ENCODE data around the gene MAP2K4.

Gene MAP2K4

DNA sequence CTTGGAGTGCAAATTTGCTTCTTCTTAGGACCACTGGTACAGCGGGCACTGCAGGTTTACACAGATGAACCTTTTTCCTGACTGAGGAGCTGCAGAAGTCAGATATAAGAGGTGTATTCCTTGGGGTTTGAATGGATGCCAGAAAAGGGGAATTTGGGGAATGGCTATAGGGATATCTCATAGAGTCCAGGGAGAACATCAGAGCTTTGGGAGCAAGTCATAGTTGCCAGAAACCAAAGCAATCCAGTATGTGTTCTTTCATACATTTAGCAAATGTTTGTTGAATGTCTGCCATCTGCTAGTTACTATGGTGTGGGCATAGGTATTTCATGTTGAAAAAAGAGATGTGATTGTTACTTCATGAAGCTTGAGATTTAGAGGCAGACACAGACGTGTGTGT, 46.8 kb downstream of the MAP2K4 start:
- TF ChIP-seq, protein P1, sequence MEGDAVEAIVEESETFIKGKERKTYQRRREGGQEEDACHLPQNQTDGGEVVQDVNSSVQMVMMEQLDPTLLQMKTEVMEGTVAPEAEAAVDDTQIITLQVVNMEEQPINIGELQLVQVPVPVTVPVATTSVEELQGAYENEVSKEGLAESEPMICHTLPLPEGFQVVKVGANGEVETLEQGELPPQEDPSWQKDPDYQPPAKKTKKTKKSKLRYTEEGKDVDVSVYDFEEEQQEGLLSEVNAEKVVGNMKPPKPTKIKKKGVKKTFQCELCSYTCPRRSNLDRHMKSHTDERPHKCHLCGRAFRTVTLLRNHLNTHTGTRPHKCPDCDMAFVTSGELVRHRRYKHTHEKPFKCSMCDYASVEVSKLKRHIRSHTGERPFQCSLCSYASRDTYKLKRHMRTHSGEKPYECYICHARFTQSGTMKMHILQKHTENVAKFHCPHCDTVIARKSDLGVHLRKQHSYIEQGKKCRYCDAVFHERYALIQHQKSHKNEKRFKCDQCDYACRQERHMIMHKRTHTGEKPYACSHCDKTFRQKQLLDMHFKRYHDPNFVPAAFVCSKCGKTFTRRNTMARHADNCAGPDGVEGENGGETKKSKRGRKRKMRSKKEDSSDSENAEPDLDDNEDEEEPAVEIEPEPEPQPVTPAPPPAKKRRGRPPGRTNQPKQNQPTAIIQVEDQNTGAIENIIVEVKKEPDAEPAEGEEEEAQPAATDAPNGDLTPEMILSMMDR (IDR thresholded peaks at IDR 0.05): no peak
- no peak for DNase-seq (ENCODE audit: low spot score)
- Histone ChIP-seq H3K4me3 (no peak overlapping the region), H3K27ac (no peak overlapping the region)

GRCh38 chr17:12068946-12069345, 48.3 kb downstream of the MAP2K4 start:
- H3K4me3 ChIP-seq: no peak overlapping the region
- TF ChIP-seq, protein P1 (IDR thresholded peaks at IDR 0.05): no peak
- DNase-seq (ENCODE audit: low spot score): no peak
- no peak overlapping the region for H3K27ac ChIP-seq

DNA sequence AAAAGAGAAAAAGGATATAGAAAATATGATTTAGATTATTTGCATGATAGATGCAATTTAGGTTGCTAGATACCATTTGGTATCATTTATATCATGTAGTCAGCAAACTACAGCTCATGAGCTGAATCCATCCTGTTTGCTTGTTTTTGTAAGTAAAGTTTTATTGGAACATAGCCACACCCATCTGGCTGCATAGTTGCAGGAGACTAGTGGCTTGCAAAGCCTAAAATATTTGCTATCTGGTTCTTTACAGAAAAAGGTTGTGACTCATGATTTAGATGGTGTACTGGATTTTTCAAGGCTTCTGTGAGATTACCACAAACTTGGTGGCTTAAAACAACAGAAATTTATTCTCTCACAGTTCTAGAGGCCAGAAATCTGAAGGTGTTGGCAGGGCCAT, 49.9 kb downstream of the MAP2K4 start:
- no peak for DNase-seq (ENCODE audit: low spot score)
- TF ChIP-seq, protein P1 (IDR thresholded peaks at IDR 0.05): no peak
- Histone ChIP-seq H3K27ac (no peak overlapping the region), H3K4me3 (no peak overlapping the region)

DNA sequence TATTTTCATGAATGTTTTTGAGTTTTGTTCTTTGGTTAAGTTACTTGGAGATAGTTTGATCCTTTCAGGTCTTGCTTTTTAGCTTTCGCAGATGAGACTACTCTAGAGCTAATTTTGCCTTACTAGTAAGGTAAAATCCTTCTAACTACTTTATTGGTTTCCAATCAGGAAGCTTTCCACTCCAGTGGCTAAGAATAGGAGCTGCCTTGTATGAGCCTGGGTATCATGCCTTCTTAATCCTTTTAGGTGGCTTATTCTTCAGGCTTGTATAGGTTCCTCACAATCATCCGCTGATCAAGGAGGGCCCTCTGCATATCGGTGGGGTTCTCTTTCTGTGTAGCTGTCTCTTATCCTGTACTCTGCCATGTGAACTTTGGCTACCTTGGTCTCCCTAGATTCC, 53.7 kb downstream of the MAP2K4 start:
- Histone ChIP-seq H3K27ac (no peak overlapping the region), H3K4me3 (no peak overlapping the region)
- TF ChIP-seq, protein P1 (IDR thresholded peaks at IDR 0.05): no peak
- DNase-seq (ENCODE audit: low spot score): no peak

GRCh38 chr17:12077773-12078172, 57.1 kb downstream of the MAP2K4 start:
- no peak for DNase-seq (ENCODE audit: low spot score)
- Histone ChIP-seq H3K27ac (no peak overlapping the region), H3K4me3 (no peak overlapping the region)
- TF ChIP-seq, protein P1 (IDR thresholded peaks at IDR 0.05): no peak

GRCh38 chr17:12078791-12079190, 58.1 kb downstream of the MAP2K4 start:
- Histone ChIP-seq H3K27ac (no peak overlapping the region), H3K4me3 (no peak overlapping the region)
- no peak for DNase-seq (ENCODE audit: low spot score)
- TF ChIP-seq, protein P1 (IDR thresholded peaks at IDR 0.05): no peak

DNA sequence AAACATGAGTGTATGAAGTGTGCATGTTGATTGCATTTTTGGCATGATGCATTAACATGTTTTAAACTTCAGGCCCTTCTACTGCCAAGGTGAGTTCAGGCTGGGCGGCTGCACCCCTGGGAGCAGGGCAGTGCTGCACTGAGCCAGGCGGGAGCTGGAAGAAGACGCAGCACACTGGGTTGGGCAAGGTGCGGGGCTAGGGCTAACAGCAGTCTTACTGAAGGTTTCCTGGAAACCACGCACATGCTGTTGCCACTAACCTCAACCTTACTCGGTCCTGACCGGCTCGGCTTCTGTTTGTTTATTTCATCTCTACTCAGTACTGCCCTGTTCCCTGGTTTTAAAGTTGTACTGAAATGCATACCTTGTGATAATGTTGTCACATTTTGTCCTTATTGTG, 61.0 kb downstream of the MAP2K4 start:
- TF ChIP-seq, protein P1 (IDR thresholded peaks at IDR 0.05): no peak
- no peak overlapping the region for H3K4me3 ChIP-seq
- H3K27ac ChIP-seq: no peak overlapping the region
- DNase-seq (ENCODE audit: low spot score): no peak

All from coronary artery (tissue), 2 donors.